ENCODE results near the gene GPR89A.

The GPR89A gene

DNA sequence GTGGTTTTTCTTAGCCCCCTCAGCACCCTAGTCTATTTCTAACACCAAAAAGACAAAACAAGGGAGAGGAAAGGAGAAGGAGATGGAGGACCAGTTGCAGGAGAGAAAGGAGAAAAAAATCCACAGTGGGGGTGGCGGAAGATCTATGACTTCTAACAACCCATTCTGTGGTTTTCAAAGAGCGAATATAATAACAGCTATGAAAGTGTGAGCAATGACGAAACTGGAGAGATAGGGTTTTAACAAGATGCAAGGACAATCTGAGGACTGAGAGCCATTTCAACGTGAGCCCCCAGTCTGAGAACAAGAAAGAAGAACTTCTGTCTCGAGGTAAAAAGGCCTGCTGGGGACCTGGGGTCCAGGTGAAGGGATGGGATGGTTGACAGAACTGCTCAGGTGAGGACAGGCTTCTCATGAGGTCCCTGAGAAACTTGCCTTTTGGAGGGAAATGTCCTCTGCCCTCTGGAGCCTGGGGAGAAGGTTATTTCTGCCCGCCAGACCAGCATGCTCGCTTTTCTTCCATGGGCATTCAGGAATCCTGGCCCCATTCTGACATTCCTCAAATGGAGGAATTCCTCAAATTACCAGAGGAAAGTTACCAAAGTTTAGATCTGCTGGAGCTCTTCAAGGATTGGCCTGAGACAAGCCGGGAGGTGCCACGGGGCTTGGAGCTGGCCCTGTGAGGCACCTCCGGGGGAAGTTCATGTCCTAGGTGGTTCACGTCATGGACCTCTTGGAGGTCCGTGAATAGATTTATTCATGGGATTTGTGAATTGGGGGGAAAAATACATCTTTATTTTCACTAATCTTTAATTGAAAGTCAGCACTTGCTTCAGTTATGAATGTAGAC lies 111.7 kb downstream of the GPR89A start, which contains the start of gene CD160:
Gene CD160 (plus strand): TSS at position 270 of the 850 bp plus-strand sequence. CDS start 8,829 bp downstream, outside the sequence.
- FAIRE-seq: no peak

All from colon (tissue), 2 donors.